GM12878 (cell line): Measurements from ENCODE around the gene PTPRQ. TPM values are rescaled to one million over a fixed set of nuclear protein-coding genes. Genes with fewer than 3 reads are reported as not detected.

ENCODE experiments used
- ATAC-seq: fragments of 200-7000 bp; cut with Tn5 transposase; 3 replicates; pipeline ENCODE4 v1.9.1; 2020; ENCODE audit warnings: mild to moderate bottlenecking, moderate library complexity
- BruUV-seq: library from RNA; stranded (reverse); fragments of 400-500 nt; replicated peaks from 2 replicates; lab custom pipeline; 2021; lab: Mats Ljungman, UMichigan
- CTCF ChIA-PET: fragments of 300-600 bp; sonication (Branson Sonifier 250); formaldehyde crosslinking; extraction: SDS; loops from one replicate; lab custom pipeline; 2021; ENCODE audit warnings: inconsistent platforms; lab: Yijun Ruan, JAX
- POLR2A ChIA-PET: fragments of 350-600 bp; formaldehyde crosslinking; extraction: SDS; loops from one replicate; lab custom pipeline; 2021; ENCODE audit warnings: inconsistent platforms; lab: Charles Lee
- RAD21 ChIA-PET: fragments of 300-600 bp; sonication (Branson Sonifier 250); formaldehyde crosslinking; loops from one replicate; lab custom pipeline; 2023; ENCODE audit warnings: antibody characterized with exemption; ENCODE audit not compliant: unreplicated experiment; lab: Charles Lee
- SMC1A ChIA-PET: fragments of 300-600 bp; sonication (Branson Sonifier 250); formaldehyde crosslinking; loops from one replicate; lab custom pipeline; 2023; ENCODE audit not compliant: unreplicated experiment, uncharacterized antibody; lab: Charles Lee
- DNase-seq: peaks from one replicate; pipeline ENCODE4 v3.0.0-alpha.2; 2011; ENCODE audit warnings: low read depth, low spot score
- FAIRE-seq: peaks from 3 replicates; lab custom pipeline; 2011; peaks lifted over from hg19 to GRCh38; lab: Jason Lieb, UNC
- H2AFZ ChIP-seq: 2 replicates; pipeline ENCODE4 v1.6.0; 2011; ENCODE audit warnings: low read depth, low read length, control low read depth; ENCODE audit not compliant: control insufficient read depth
- H3K27ac ChIP-seq: 2 replicates; pipeline ENCODE4 v1.5.1; 2011; ENCODE audit warnings: control low read depth; ENCODE audit not compliant: control insufficient read depth, insufficient read depth
- H3K27me3 ChIP-seq, 2 experiments: replicated peaks in 1 of 2; 2 replicates each; pipeline versions ENCODE4 v1.6.0 to v1.6.1; 2011; ENCODE audit warnings: low read length in 1 of 2; ENCODE audit not compliant: control insufficient read depth in 2 of 2, insufficient read depth in 2 of 2
- H3K36me3 ChIP-seq, 2 experiments: 2 replicates each; pipeline ENCODE4 v1.5.1; 2011; ENCODE audit warnings: low read length in 1 of 2; ENCODE audit not compliant: control insufficient read depth in 2 of 2, insufficient read depth in 2 of 2
- H3K4me1 ChIP-seq: 2 replicates; pipeline ENCODE4 v1.6.1; 2011; ENCODE audit warnings: mild to moderate bottlenecking, low read length, moderate library complexity, mixed read lengths; ENCODE audit not compliant: control insufficient read depth, insufficient read depth
- H3K4me2 ChIP-seq: 2 replicates; pipeline ENCODE4 v1.6.0; 2011; ENCODE audit warnings: control low read depth; ENCODE audit not compliant: control insufficient read depth, insufficient read depth
- H3K4me3 ChIP-seq: fragments of 200-600 bp; sonication (generic); 2 replicates; pipeline ENCODE4 v1.5.1; 2016
- H3K79me2 ChIP-seq: 2 replicates; pipeline ENCODE4 v1.6.0; 2011; ENCODE audit warnings: low read length; ENCODE audit not compliant: control insufficient read depth, insufficient read depth
- H3K9ac ChIP-seq: 2 replicates; pipeline ENCODE4 v1.8.0; 2011; ENCODE audit warnings: low read length, control low read depth, mixed read lengths; ENCODE audit not compliant: control insufficient read depth, insufficient read depth
- H3K9me3 ChIP-seq: replicated peaks from 3 replicates; pipeline ENCODE4 v1.5.1; 2011; ENCODE audit warnings: mild to moderate bottlenecking, low read length; ENCODE audit not compliant: control insufficient read depth, insufficient read depth
- H4K20me1 ChIP-seq: 2 replicates; pipeline ENCODE4 v1.6.0; 2011; ENCODE audit not compliant: control insufficient read depth, insufficient read depth
- CEBPB ChIP-seq, 2 experiments: fragments of 150-350 bp in 1 of 2; IDR thresholded peaks; 2 replicates each; pipeline ENCODE4 v1.6.1; 2012 to 2014; ENCODE audit warnings: low read depth in 2 of 2, low read length in 2 of 2, borderline replicate concordance in 1 of 2, inconsistent platforms in 1 of 2
- MYB ChIP-seq: fragments of 150-350 bp; IDR thresholded peaks from 2 replicates; pipeline ENCODE4 v1.6.1; 2014; ENCODE audit warnings: mild to moderate bottlenecking, low read depth, low read length, borderline replicate concordance
- NFIC ChIP-seq: IDR thresholded peaks from 2 replicates; pipeline ENCODE4 v1.6.1; 2012; ENCODE audit warnings: low read depth, mild to moderate bottlenecking, inconsistent platforms, low read length, moderate library complexity
- PAX5 ChIP-seq: IDR thresholded peaks from 2 replicates; pipeline ENCODE4 v1.6.1; 2011; ENCODE audit warnings: low read depth, low read length, borderline replicate concordance
- RUNX3 ChIP-seq: IDR thresholded peaks from 2 replicates; pipeline ENCODE4 v1.6.1; 2012; ENCODE audit warnings: low read length, inconsistent platforms
- SIX5 ChIP-seq: IDR thresholded peaks from 2 replicates; pipeline ENCODE4 v1.6.1; 2011; ENCODE audit warnings: mild to moderate bottlenecking, low read depth, low read length, moderate library complexity; ENCODE audit not compliant: severe bottlenecking
- in situ Hi-C: fragments of 300-500 bp; cut with MboI; formaldehyde crosslinking; loops from 9 replicates; pipeline ENCODE4 v1.14.3; 2018; ENCODE audit warnings: mixed read lengths
- intact Hi-C: fragments of 100-400 bp; cut with micrococcal nuclease; formaldehyde crosslinking; loops from one replicate; pipeline ENCODE4 v1.14.2; 2022; ENCODE audit not compliant: unreplicated experiment
- polyA plus RNA-seq, 11 experiments: library from polyadenylated mRNA; depleted of rRNA in 4 of 11; unstranded in 6 of 11; stranded (reverse) in 5 of 11; fragments of >200 nt; fragmentation: Nextera tagmentation in 4 of 11; fragmentation: Illumina TruSeq in 1 of 11; extraction: Ambion mirVana in 4 of 11; extraction: Trizol in 1 of 11; gene quantifications; 1 replicate in 1 of 11; 2 replicates in 10 of 11; pipeline versions ENCODE4 v1.2.1 to v1.2.3, GENCODE V29; 2011 to 2016; ENCODE audit warnings: inconsistent platforms in 2 of 11, missing spikeins in 2 of 11, low read depth in 1 of 11
- total RNA-seq, 4 experiments: library from RNA; depleted of rRNA in 3 of 4; stranded (reverse); fragments of >200 nt in 3 of 4; fragmentation: Illumina TruSeq in 1 of 4; extraction: Trizol in 1 of 4; gene quantifications; 2 replicates each; pipeline versions ENCODE4 v1.2.1 to v1.2.3, GENCODE V29; 2013 to 2021
- TF ChIP-seq, protein P1 (sequence below): fragments of 450-650 bp; IDR thresholded peaks from 2 replicates; pipeline ENCODE4 v1.6.1; 2016; ENCODE audit warnings: mild to moderate bottlenecking
- TF ChIP-seq, protein P2 (sequence below): fragments of 450-650 bp; IDR thresholded peaks from 2 replicates; pipeline ENCODE4 v1.6.1; 2016; ENCODE audit warnings: mild to moderate bottlenecking, moderate library complexity, borderline replicate concordance
- TF ChIP-seq, protein P3 (sequence below): fragments of 450-650 bp; IDR thresholded peaks from 2 replicates; pipeline ENCODE4 v1.6.1; 2017; ENCODE audit warnings: antibody characterized with exemption, mild to moderate bottlenecking, moderate library complexity

Gene PTPRQ
- total and polyA plus RNA-seq, 10 of the 15 experiments (the other 5 are each of a cell fraction or from before 2014, with no cell fraction given), result 0.01 TPM; not detected in 9

DNA sequence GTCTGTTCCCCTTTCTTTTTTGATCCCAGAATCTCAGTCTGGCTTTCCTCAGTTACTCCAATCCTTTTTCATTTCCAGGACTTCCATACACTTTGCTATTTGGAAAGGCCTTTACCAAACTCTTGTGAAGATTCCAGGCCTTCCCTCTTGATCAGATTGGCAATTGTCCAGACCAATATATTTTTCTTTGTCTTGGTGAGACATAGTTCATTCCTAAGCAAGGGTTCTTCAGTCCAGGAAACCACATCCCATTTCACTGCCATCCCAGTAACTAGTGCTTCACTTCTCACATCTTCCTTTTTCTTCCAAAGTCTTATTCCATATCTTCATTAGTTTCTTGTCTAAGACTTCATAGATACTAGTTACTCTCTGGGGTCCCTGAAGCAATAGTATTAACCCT lies 2.1 kb upstream of the PTPRQ start:
- RAD21 ChIA-PET, result no interaction called here

More for the DNA sequence above, 2.1 kb upstream of the PTPRQ start:
- Histone ChIP-seq H3K27ac (no peak overlapping the region), H3K36me3 (no peaks in the 10 kb centered on the region), H4K20me1 (no peaks in the 10 kb centered on the region), H2AFZ (no peak overlapping the region), H3K4me3 (no peak overlapping the region), H3K79me2 (no peaks in the 10 kb centered on the region), H3K4me2 (no peak overlapping the region), H3K9ac (no peak overlapping the region), H3K4me1 (no peaks in the 10 kb centered on the region), H3K9me3 (no peaks in the 10 kb centered on the region), H3K27me3 (no peaks in the 10 kb centered on the region)
- POLR2A ChIA-PET, result interaction anchor here (0.6 kb wide), 1 partner anchor 1617 kb away, joined by 3 read pairs; no protein-coding TSS in a partner anchor
- in situ Hi-C loops, result no loop called here
- CTCF ChIA-PET, result no interaction called here
- SMC1A ChIA-PET, result interaction anchor here (0.9 kb wide), 1 partner anchor 1921 kb away, joined by 4 read pairs; no protein-coding TSS in a partner anchor
- BruUV-seq, result no TSS peak
- ATAC-seq (no peak), DNase-seq (no peak), FAIRE-seq (no peak)
- intact Hi-C loops, result no loop called here
- no peak for TF ChIP-seq PAX5
- TF ChIP-seq CEBPB (IDR thresholded peaks at IDR 0.05; ENCODE audit: borderline replicate concordance in 1 of 2, low read depth in 2 of 2, low read length in 2 of 2), result no peak
- no peak for TF ChIP-seq RUNX3
- TF ChIP-seq, protein P1, sequence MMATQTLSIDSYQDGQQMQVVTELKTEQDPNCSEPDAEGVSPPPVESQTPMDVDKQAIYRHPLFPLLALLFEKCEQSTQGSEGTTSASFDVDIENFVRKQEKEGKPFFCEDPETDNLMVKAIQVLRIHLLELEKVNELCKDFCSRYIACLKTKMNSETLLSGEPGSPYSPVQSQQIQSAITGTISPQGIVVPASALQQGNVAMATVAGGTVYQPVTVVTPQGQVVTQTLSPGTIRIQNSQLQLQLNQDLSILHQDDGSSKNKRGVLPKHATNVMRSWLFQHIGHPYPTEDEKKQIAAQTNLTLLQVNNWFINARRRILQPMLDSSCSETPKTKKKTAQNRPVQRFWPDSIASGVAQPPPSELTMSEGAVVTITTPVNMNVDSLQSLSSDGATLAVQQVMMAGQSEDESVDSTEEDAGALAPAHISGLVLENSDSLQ, result no peak
- no peak for TF ChIP-seq MYB
- TF ChIP-seq, protein P2, sequence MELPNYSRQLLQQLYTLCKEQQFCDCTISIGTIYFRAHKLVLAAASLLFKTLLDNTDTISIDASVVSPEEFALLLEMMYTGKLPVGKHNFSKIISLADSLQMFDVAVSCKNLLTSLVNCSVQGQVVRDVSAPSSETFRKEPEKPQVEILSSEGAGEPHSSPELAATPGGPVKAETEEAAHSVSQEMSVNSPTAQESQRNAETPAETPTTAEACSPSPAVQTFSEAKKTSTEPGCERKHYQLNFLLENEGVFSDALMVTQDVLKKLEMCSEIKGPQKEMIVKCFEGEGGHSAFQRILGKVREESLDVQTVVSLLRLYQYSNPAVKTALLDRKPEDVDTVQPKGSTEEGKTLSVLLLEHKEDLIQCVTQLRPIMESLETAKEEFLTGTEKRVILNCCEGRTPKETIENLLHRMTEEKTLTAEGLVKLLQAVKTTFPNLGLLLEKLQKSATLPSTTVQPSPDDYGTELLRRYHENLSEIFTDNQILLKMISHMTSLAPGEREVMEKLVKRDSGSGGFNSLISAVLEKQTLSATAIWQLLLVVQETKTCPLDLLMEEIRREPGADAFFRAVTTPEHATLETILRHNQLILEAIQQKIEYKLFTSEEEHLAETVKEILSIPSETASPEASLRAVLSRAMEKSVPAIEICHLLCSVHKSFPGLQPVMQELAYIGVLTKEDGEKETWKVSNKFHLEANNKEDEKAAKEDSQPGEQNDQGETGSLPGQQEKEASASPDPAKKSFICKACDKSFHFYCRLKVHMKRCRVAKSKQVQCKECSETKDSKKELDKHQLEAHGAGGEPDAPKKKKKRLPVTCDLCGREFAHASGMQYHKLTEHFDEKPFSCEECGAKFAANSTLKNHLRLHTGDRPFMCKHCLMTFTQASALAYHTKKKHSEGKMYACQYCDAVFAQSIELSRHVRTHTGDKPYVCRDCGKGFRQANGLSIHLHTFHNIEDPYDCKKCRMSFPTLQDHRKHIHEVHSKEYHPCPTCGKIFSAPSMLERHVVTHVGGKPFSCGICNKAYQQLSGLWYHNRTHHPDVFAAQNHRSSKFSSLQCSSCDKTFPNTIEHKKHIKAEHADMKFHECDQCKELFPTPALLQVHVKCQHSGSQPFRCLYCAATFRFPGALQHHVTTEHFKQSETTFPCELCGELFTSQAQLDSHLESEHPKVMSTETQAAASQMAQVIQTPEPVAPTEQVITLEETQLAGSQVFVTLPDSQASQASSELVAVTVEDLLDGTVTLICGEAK, result no peak
- no peak for TF ChIP-seq NFIC
- TF ChIP-seq SIX5, result no peak
- TF ChIP-seq, protein P3, sequence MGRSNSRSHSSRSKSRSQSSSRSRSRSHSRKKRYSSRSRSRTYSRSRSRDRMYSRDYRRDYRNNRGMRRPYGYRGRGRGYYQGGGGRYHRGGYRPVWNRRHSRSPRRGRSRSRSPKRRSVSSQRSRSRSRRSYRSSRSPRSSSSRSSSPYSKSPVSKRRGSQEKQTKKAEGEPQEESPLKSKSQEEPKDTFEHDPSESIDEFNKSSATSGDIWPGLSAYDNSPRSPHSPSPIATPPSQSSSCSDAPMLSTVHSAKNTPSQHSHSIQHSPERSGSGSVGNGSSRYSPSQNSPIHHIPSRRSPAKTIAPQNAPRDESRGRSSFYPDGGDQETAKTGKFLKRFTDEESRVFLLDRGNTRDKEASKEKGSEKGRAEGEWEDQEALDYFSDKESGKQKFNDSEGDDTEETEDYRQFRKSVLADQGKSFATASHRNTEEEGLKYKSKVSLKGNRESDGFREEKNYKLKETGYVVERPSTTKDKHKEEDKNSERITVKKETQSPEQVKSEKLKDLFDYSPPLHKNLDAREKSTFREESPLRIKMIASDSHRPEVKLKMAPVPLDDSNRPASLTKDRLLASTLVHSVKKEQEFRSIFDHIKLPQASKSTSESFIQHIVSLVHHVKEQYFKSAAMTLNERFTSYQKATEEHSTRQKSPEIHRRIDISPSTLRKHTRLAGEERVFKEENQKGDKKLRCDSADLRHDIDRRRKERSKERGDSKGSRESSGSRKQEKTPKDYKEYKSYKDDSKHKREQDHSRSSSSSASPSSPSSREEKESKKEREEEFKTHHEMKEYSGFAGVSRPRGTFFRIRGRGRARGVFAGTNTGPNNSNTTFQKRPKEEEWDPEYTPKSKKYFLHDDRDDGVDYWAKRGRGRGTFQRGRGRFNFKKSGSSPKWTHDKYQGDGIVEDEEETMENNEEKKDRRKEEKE, result no peak
- TF ChIP-seq, all 136 proteins: peak for 0
